B cell (primary cell): ENCODE measurements around the gene CD34.

Experiments used
- EZH2 ChIP-seq: IDR thresholded peaks from 2 replicates; pipeline ENCODE4 v1.6.1; 2012; ENCODE audit warnings: borderline replicate concordance, low read depth, mild to moderate bottlenecking, moderate library complexity, low read length; ENCODE audit not compliant: insufficient read depth, poor library complexity, severe bottlenecking
- TF ChIP-seq, protein P1 (sequence below): fragments of 200-600 bp; IDR thresholded peaks from one replicate; pipeline ENCODE4 v1.8.0; 2022; ENCODE audit warnings: antibody characterized with exemption, mild to moderate bottlenecking

DNA sequence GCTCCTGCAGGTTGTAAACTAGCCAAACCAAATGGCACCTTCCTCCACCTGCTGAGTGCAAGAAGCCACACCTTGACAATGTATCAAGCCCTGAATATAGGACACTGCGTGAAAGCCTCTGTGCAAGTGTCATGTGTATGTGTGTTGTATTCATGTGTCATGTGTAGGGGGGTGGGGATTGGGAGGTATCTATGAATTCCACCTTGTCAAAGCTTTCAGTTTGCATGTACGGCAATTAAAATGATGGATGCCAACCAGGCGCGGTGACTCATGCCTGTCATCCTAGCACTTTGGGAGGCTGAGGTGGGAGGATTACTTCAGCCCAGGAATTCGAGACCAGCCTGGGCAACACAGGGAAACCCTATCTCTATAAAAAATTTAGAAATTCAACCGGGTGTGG lies 19.8 kb downstream of the CD34 start:
- TF ChIP-seq, protein P1, sequence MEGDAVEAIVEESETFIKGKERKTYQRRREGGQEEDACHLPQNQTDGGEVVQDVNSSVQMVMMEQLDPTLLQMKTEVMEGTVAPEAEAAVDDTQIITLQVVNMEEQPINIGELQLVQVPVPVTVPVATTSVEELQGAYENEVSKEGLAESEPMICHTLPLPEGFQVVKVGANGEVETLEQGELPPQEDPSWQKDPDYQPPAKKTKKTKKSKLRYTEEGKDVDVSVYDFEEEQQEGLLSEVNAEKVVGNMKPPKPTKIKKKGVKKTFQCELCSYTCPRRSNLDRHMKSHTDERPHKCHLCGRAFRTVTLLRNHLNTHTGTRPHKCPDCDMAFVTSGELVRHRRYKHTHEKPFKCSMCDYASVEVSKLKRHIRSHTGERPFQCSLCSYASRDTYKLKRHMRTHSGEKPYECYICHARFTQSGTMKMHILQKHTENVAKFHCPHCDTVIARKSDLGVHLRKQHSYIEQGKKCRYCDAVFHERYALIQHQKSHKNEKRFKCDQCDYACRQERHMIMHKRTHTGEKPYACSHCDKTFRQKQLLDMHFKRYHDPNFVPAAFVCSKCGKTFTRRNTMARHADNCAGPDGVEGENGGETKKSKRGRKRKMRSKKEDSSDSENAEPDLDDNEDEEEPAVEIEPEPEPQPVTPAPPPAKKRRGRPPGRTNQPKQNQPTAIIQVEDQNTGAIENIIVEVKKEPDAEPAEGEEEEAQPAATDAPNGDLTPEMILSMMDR: no peak
- TF ChIP-seq EZH2: no peak
